ENCODE results near the gene GAL3ST2.

GRCh38 chr2:241744028-241744754 lies 32.4 kb upstream of the GAL3ST2 start:
- TF ChIP-seq CTCF (IDR thresholded peaks at IDR 0.05; ENCODE audit: low read depth, low read length, poor library complexity, severe bottlenecking) (no peak), EZH2phosphoT487 (IDR thresholded peaks at IDR 0.05; ENCODE audit: borderline replicate concordance, low read length) (no peak)

Data from DOHH2 (cell line).